Right renal cortex interstitium (tissue), 3 donors: ENCODE measurements around the gene EVI5. TPM values are rescaled to one million over a fixed set of nuclear protein-coding genes. Genes with fewer than 3 reads are reported as not detected.

Experiments used
- DNase-seq, 3 donors: peaks; one replicate each; pipeline ENCODE4 v3.0.0-alpha.2; 2013; ENCODE audit warnings: low read depth in 3 of 3, low spot score in 2 of 3
- polyA plus RNA-seq, 3 donors: library from polyadenylated mRNA; unstranded; fragments of 120-200 nt; gene quantifications; one replicate each; pipeline ENCODE4 v1.2.1, GENCODE V29; 2013; ENCODE audit not compliant: insufficient read length in 3 of 3

The EVI5 gene
- 10 to 100 TPM; 18.6 to 21.8 (median 19.3) TPM for polyA plus RNA-seq

DNA sequence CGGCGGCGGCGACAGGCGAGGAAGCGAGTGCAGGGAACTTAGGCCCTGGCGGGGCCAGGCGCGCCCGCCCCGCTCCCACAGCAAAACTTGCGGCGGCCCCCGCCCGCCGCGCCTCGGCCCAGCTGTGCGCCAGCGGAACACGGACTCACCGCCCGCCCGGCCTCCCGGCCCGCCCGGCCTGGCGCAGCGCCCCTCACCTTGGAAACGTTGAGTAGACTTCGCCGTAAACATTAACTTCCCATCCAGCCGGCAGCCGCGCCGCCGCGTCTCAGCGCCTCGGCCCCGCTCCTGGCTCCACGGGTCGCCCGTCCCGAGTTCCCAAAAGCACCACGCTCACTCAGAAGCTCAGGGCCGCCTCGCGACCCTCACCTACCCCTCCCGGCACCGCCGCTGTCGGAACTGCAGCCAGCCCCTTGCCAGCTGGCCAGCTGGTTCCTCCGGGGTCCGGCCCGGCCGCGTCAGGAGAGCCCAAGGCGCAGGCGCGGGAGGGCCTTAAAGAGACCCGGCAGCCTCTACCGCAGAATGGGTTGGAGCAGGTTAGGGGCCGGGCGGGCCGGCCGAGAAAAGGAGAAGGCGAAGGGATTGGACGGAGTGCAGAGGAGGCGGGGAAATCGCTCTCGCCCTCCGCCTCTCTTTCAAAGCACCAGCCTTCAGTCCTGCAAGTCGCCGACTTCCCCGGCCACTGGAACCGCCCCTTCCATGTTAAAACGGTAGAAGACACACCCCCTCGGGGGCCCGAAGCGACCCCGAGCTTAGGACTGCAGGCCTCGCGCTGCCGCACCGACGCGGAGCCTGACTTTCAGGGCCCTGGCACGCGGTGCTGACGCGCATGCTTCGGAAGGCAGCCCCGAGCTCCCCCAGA lies at the start of gene EVI5:
TSS of gene EVI5 (minus strand) at position 470 of the 862 bp plus-strand sequence. CDS start 48,562 bp downstream, outside the sequence.
- DNase-seq = peak; percentile 87 to 92 (median 92)

DNA sequence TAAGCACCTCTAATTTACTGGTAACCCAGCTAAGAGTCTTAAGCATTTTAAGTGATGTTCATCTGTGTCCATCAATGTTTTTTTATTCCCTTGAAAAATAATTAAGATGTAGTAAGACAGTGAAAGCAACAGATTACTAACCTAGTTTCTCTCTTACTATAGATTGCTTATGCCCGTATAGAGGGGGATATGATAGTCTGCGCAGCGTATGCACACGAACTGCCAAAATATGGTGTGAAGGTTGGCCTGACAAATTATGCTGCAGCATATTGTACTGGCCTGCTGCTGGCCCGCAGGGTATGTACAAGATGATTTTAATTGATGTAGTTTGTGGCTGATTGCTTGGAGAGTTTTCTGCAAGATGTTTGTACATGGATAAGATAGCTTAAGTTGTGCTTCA lies 49.7 kb upstream of the EVI5 start:
- no peak for DNase-seq

DNA sequence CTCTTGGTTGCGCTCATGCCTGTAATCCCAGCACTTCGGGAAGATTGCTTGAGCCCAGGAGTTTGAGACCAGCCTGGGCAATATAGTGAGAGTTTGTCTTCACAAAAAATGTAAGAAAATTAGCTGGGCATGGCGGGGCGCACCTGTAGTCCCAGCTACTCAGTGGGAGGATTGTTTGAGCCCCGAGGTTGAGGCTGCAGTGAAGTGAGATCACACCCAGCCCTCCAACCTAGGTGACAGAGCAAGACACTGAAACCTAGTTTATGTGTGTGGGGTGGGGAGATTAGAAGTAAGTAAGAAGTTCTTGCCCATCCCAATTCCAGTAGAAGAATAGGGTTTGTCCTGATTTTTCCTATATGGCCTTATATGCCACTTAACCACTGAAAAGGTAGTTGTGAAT lies 48.9 kb upstream of the EVI5 start:
- no peak for DNase-seq

DNA sequence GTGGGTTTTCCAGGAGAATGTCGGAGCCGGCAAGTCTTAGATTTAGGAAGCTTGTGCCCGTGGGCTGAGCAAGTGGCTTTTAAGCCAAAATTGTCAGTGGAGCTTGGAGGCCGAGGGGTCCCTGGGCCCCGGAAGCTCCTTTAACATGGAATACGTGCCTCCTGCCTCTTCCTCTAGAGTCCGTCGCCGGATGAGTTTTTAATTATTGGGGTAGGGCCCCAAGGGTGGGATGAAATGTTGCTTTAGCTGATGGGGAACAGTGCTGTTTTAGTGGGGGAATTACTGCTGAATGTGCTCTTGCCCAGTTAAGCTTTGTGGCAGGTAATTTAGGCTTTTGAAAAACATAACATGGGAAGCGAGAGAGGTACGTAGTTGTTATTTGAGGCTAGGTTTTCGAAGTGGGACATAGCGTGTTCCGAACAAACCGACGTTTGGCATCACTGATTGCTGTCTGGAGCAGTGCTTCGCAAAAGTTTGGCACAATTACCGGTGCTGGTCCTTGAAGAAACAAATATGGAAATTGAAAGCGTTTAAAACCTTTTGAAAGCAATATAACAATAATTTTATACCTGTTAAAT lies 47.7 kb upstream of the EVI5 start:
- DNase-seq = peak in 2 of 3 donors; percentile 21 to 23

DNA sequence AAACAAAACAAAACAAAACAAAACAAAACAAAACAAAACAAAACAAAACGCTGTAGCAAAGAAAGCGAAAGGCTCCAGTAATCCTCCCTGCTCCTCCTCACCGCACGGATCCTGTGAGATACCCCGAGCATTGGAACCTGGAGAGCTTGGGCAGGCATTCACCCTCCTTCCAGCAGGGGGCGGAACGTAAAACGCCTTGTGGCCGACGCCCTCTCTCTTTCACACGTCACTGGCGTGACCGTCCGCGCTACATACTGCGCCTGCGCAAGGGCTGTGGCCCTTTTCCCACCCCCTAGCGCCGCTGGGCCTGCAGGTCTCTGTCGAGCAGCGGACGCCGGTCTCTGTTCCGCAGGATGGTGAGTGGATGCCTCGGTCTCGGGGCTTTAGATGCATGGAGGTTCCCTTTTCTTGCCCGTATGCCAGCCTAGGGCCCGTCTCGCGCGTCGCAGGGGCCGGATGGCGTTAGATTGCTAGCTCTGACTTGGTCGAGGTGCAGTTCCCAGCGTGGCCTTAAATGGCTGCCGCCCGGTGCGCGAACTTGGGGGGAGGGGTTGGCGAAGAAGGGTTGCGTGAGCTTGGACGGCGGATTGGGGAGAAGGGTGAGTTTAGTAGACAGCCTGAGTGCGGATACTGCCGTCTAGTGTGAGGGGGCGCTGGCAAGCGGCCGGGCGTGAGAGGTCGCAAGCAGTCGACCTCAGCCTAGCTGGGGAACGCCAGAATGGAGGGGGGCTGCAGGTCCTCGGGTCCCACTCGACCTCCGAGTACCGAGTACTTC lies 47.0 kb upstream of the EVI5 start, which contains the start of gene RPL5:
TSS of gene RPL5 (plus strand) at position 279 of the 775 bp plus-strand sequence. CDS start at position 354, 75 bp downstream.
- DNase-seq = peak; percentile 96 to 97 (median 97)

DNA sequence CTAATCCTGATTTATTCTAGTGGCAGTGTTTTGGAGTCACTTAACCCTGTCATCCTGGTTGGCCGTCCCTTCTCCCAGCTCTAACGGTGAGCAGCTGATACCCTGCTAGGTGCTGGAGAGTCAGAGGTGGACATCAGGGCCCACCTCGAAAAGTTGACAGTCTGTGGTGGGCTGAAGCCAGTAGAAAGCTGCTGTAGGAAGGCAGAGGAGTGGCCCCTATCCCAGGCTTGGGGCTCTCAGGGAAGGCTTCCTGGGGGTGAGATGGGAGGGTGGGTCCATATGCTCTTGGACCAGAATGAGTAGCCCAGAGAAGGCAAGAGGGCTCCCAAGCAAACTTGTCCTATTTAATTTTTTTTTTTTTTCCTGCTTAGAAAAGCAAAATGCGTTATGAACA lies 46.5 kb upstream of the EVI5 start:
- no peak for DNase-seq

DNA sequence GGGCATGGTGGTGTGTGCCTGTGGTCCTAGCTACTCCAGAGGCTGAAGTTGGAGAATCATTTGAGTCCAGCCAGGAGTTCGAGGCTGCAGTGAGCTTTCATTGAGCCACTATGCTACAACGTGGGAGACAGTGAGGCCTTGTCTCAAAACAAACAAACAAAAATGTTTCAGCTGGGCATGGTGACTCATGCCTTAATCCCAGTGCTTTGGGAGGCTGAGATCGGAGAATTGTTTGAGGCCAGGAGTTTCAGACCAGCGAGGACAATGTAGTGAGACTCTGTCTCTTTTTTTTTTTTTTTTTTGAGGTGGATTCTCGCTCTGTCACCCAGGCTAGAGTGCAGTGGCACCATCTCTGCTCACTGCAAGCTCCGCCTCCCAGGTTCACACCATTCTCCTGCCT lies 41.9 kb upstream of the EVI5 start:
- DNase-seq = no peak

DNA sequence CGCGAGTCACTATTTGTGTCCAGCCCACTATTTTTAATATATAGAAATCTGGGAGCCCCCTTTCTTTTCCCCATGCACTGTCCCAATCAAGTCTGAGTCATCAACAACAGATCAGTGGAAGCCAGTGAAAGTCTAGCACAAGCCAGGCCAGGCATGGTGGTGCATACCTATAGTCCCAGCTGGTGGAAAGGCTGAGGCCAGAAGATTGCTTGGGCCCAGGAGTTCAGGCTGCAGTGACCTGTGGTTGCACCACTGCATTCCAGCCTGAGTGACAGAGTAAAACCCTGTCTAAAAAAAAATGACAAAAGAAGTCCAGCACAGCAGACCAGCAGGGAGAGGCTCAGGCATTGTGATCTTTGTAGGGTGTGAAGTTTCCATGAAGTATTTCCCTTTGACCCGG lies 38.0 kb upstream of the EVI5 start:
- no peak for DNase-seq

DNA sequence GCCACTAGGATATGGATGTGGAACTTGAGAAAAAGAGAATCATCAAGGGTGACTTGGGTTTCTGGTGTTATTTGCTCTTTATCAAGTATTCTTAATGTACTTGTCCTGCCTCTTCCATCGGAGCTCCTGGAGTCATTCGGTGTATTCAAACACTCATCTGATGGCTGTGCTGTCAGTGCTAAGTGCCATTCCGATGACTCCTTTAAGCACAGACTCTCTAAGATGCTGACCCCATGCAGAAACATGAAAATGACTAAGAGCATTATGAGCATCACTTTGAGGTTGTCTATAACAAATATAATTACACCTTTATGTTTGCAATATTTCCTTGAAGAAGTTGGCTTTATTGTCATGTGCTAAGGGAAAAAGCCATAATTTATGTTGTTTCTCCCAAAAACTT lies 35.6 kb upstream of the EVI5 start:
- no peak for DNase-seq

DNA sequence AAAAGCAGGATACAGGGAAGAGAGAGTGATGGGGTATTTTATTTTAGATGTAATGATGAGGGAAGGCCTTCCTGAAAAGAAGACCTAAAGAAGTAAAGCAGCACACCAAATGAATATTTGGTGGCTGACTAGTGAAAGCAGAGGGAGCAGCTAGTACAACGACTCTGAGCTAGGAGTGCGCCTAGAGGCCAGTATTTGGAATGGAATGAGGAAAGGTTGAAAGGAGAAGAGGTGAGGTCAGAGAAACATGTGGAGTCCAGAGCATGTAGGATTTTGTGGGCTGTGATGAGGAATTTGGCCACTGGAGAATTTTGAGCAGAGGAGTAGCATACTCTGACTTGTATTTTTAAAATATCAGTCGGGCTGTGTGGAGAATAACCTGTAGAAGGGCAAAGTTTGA lies 35.1 kb upstream of the EVI5 start:
- no peak for DNase-seq

DNA sequence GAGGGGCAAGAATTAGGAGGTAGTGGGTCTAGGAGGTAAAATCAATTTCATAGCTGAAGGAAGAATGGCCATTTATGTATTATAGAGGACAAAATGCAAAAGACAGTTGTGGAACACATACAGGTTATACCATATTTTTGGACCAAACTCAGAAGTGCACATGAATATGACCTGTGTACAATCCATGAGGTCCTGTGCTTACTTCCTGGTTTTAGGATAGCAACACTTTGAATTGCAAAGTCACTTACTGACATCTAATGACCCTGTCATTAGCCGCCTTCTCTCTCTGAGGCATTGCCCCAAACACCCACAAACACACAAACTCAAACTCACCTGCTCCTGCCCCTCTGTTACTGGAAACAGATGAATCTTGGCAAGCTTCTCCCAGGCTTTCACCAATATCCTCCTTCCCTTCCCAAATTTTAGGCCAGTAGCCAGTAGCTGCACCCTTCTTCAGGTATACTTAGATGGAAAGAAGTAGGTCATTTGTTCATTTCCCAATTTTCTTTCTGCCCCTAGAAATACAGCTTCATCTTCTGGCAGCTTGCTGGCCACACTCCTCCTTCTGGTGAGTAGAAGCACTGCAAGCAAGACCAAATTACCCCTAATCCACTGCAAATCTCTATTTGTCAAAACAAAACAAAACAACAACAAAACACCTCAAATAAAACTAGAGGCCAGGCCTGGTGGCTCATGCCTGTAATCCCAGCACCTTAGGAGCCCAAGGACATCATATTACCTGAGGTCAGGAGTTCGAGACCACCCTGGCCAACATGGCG lies 33.3 kb upstream of the EVI5 start:
- no peak for DNase-seq

DNA sequence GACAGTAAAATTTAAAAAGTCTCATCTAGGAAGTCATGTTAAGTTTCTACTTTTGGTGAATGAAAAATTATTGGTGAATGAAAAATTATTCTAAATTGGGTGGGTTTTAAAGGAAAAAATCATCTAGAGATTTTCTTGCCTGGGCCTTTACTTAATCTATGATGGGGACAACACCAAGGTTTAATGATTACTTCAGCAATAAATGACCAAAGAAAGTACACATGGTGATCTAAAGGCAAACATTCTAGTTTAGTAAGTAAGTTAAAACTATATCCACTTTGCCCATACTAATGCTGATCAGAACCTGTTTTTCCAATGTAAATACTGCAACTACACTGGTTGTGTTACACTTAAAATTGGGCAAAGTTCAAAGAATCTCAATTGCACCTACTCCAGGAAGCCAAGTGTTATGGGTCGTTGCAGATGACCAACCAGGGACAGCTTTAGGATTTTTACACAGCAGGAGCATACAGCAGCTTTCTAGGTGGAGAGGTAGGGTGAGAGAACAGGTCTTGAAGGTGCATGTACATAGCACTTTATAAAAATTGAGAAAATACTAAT lies 32.3 kb upstream of the EVI5 start:
- DNase-seq = no peak

DNA sequence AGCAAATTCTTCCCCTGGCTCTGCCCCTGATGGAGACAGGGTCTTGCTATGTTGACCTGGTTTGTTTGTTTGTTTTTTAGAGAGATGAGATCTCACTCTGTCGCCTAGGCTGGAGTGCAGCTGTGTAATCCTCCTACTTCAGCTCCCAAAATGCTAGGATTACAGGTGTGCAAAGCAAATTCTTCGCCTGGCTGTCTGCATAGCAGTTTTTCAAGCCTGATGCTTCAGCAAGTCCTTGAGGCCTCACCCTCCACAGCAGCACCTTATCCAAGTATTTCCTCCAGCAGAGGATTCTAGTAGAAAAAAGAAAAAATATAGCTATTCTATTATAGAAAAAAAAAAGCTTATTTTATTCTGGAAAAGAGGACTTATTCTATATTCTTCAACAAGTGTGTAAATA lies 31.8 kb upstream of the EVI5 start:
- no peak for DNase-seq

DNA sequence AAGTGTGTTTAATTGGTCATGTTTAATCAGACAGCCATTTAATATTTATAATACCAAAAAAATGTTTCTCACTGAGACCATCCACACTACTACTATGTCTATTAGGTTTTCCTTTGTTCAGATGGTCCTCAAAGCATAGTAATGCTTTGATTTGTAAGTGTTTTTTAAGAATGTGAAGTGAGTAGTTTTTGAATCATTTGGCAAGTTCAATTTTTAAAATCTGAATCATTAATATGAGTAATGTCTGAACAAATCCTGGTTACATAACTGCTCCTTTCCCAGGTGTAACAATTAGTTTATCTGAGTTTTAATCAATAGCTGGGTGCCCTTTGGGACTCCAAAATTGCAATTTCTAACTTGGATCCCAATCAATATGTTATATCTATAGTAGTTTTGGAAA lies 23.5 kb upstream of the EVI5 start:
- DNase-seq = no peak

DNA sequence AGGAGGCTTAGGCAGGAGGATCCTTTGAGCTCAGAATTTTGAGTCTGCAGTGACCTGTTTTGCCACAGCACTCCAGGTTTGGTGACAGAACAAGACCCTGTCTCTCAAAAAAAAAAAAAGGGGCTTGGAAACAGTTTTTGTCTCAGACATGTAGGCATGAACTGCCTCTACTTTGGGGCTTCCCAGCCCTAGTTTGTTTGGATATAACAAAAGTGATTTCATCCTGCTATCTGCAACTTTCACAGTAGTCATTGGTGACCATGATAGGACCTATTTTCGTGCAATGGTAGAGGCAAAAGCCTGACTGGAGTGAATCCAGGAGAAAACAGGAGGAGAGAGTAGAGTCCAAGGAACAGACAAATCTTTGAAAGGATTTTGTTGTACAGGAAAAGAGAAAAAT lies 20.3 kb upstream of the EVI5 start:
- no peak for DNase-seq

DNA sequence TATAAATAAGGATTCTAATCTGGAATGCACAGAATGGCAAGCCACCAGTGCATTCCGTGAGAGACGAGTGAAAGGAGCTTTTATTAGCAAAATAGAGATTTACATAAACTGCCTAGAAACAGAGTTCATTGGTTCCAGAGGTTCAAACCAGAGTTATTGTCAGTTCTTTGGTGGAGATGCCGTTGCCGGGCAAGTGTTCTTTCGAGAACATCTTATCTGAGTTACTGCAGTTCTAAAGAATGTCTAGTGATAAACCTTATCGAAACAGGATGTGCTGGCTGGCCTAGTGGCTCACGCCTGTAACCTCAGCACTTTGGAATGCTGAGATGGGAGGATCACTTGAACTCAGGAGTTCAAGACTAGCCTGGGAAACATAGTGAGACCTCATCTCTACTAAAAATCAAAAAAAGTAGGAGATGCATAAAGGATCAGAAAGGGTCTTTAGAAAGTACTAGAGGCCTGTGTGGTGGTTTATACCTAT lies 19.9 kb upstream of the EVI5 start:
- peak in 1 of 3 donors; percentile 24 for DNase-seq

DNA sequence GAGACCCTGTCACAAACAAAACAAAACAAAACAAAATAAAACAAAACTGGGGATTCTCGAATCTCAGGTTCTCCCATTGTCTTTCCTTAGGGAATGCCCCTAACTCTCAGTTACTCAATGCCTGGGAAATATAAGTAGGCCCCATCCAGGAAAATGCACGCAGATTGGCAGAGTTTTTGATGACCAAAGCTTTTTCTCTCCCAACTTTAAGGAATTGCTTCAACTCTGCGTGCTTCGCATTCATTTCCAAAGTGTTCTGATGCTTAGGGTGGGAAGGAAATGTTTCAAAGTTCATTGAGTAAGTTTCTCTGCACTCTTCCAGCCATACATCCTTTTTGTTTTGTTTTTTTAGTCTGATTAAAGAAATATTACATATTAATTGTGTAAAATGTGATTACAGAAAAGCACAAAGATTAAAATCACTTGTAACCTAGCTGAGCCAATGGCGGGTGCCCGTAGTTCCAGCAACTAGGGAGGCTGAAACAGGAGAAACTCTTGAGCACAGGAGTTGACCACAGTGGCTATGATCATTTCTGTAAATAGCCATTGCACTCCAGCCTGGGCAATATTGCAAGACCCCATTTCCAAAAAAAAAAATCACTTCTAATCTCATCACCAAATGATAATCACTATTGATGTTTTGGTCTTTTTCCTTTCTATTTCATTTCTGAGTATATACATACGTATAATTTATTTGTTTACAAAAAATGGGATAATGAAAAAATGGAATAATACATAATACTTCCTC lies 18.4 kb upstream of the EVI5 start:
- DNase-seq = no peak

DNA sequence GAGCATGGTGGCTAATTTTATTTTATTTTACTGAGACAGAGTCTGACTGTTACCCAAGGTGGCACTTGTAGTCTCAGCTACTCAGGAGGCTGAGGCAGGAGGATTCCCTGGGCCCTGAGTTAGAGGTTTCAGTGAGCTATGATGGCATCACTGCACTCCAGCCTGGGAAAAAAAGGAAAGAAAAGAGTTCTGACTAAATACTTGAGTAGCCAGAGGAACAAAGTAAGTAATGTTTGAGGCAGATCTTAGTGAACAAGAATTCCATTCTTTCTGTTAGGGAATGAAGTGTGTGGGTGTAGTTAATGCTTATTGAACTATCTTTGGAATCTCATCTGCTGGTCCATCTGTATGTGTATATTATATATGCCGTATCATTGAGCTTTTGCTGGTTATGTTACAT lies 13.1 kb upstream of the EVI5 start:
- DNase-seq = no peak

DNA sequence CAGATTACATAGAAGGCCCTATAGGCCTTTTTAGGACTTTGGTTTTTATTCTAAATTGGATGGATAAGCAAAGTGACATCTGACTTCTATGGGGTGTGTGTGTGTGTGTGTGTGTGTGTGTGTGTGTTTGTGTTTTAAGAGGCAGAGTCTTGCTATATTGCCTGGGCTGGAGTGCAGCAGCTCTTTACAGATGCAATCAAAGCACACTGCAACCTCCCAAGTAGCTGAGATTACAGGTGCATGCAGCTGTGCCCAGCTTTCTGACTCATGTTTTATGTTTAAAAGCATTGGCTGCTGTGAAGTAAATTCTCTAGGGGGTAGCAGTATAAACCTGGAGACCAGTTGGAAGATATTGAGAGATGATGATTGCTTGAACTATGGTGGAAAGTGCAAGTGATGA lies 12.4 kb upstream of the EVI5 start:
- DNase-seq = no peak
